ENCODE data around the gene PAX7.

- TF ChIP-seq POLR2A (IDR thresholded peaks at IDR 0.05) (no peak), CTCF (IDR thresholded peaks at IDR 0.05) (no peak), POLR2AphosphoS5 (IDR thresholded peaks at IDR 0.05) (no peak)
These were observed 162.5 kb downstream of the PAX7 start for GRCh38 chr1:18793164-18793563.

Data from prostate gland (tissue), 2 donors.